Effector CD8-positive, alpha-beta T cell (primary cell): ENCODE results near the gene CHGA.

Experiments used
- DNase-seq: peaks from one replicate; lab custom pipeline; 2025; lab: John Stamatoyannopoulos, UW

The CHGA gene

DNA sequence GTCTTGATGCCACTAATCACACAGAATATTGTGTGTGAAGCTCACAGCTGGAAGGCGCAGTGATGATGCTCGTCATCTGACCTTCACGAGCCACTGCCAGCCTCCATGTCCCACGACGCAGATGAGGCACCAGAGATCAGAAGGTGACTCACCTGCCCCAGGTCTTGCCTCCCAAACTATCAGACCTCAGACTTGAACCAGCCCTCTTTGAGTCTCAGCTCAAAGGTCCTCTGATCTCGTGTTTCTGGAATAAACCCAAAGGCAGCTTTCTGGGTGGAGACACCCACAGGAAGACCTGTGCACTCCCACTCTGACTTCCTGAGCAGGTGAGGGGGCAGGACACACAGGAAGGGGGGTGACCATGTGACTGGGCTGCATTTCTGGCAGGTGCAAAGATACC is 19.6 kb upstream of the CHGA start:
- no peak for DNase-seq

DNA sequence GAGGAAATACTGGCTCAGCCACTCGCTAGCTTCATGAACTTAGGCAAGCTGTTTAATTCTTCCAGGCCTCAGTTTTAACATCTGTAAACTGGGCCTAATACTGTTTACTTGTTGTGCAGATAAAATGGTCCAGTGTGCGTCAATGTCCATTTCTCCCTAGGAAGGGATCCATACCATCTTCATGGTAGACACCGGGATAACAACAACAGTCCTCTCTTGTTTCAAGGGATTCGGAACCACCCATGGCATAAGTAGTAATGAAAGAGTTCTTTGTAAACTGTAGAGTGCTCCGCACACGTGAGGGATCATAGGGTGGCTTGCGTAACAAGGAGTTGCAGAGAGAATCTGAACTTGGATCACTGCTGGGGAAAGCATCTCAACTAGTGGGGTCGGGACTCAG is 17.3 kb upstream of the CHGA start:
- no peak for DNase-seq

DNA sequence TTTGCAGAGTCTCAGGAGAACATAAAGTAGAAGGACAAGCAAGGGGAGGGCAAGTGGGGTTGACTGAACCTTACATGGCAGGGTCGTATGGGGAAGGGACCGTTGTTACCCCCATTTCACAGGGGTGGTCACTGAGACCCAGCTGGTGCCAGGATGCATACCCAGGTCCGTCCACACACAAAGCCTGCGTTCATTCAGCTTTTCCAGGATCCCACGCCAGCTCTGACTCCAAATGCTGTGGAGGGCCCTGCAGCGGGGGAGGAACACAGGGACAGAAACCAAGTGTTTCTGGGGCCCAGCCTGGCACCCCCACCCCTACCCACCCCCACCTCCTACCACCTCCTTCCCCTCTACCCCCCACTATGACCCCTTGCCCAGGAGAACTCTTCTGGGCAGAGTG is 16.5 kb upstream of the CHGA start:
- DNase-seq, result no peak

DNA sequence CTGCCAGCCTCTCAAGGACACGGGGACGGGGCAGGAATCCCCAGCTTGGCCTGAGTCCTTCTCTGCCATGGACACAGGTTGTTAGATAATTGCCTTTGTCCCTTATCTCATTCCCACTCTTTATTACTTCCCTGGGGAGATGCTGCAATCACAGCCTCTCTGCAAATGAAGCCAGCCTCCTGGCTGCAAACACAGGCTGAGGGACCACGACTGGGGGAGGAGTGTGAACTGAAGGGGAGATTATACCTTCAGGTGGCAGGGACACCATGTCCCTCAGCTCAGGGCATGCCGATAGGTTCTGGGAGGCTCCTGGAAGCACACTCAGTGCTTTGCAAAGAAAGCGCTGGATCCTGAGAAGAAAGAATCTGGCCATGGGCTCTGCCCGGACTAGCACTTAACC is 16.1 kb upstream of the CHGA start:
- DNase-seq, result no peak

DNA sequence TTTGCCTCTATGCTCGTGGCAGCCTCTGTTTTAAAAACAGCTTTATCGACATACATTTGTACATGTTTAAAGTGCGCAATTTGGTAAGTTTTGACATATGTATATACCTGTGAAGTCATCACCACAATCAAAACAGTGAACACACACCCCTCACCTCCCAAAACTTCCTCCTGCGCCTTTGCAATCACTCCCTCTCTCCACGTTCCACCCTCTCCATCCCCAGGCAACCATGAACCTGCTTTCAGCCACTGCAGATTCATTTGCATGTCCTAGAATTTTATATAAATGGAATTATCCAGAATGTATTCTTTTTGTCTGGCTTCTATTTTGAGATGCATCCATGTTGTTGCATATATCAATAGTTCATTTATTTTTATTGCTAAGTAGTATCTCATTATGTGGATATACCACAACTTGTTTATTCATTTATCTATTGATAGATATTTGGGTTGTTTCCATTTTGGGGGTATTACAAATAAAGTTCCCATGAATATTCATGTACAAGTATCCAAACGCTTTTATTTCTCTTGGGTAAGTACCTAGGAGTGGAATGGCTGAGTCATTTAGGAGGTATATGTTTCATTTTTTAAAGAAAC is 15.5 kb upstream of the CHGA start:
- DNase-seq, result no peak

DNA sequence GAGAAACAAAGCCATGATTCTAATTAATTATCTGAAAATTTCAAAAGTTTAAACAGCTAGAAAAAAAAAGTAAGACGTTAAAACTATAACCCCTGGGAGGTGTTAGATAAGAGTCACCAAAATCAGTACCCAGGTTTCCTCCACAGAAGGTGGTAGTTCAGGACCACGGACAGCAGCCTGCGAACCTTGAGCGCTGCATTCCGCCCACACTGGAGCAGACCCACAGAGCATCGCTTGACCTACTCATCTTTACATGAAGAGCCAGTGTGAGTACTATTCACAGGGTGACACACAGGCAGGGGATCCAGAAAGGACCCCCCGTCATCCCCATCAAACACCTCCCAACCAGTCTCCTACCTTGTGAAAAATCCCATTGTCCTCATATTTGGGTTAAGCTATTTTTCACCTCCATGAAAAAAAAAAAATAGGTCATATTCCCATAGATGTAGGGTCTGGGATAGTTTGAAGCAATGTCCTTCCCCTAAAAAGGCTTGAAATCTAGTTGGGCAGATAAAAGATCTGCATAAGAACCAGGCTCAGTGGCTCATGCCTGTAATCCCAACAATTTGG is 8.8 kb upstream of the CHGA start:
- no peak for DNase-seq

DNA sequence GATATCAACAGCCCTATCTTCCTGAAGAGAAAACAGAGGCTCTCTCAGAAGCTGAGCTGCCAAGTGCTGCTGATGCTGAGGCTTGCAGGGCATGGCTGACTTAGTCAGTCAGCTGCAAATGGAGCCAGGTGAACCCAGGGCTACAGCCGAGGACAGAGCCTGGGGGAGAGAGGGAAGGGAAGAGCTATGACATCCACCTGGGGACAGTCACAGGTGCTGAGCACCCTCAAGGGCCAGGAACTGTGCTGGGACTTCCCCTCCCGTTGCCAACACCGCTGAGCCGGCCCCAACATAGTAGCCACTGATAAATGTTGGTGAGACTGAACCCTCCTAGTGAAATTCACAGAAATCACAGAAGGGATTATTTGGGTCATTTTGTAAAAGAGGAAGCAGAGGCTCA is 6.7 kb upstream of the CHGA start:
- no peak for DNase-seq

DNA sequence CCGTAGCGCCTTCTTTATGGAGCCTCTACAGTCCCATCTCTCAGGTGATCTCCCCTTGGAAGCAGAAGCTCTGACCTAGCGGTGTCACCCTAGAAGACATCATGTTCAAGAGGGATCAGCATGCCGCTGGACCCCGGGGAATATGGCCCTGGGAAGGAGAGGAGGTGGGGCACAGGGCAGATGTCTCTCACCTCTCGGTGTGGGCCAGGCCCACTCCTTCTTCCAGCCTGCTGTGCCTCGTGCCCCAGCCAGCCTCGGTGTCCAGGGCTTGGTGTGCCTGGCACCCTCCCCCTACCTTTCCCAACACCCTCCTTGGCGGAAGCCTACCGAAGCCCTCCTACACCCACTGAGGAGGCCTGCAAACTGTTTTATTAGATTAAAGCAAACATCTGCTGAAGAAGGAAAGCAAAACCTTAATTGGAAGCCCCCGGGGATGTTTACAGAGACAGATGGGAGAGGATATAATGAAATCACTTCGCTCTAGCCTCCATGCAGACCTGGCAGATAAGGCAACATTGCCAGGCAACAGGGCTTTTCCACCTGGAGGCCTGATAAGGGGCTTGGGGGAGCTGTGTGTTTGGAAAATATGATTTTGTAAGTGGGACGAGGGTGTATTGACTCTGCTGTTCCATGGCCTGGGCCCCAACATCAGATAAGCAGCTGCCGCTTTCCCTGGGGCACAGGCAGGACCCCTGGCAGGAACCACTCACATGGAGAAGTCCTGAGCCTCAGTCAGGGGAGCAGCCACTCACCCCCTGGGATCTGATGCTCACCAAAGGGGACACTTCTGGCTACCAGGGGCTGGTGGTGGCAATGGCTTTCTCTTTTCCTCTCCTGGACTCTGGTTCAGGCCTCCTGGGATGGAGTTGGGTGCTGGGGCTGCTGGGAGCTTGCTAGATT is 5.7 kb upstream of the CHGA start:
- DNase-seq, result no peak

DNA sequence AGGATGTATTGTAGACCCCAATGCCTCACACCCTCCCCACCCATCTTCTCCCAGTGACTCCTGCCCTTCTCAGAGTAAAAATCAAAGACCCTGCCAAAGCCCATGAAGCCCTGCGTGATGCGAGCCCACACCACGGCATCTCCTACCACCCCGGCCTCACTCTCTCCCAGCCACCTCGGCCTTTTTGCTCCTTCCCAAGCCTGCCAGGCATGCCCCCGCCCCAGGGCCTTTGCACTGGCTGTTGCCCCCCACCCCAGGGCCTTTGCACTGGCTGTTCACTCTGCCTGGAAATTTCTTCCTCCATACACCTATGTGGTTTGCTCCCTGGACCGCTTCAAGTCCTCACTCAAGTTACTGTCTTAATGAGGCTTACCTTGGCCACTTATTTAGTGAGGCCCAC is 5.0 kb upstream of the CHGA start:
- no peak for DNase-seq

DNA sequence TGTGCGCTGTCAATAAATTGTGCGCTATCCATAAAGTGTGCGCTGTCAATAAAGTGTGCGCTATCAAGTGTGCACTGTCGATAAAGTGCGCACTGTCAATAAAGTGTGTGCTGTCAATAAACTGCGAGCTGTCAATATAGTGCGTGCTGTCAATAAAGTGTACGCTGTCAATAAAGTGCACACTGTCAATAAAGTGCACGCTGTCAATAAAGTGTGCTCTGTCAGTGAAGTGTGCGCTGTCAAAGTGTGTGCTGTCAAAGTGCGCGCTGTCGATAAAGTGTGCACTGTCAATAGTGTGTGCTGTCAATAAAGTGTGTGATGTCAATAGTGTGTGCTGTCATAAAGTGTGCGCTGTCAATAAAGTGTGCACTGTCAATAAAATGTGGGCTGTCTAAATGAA is 2.9 kb upstream of the CHGA start:
- no peak for DNase-seq

DNA sequence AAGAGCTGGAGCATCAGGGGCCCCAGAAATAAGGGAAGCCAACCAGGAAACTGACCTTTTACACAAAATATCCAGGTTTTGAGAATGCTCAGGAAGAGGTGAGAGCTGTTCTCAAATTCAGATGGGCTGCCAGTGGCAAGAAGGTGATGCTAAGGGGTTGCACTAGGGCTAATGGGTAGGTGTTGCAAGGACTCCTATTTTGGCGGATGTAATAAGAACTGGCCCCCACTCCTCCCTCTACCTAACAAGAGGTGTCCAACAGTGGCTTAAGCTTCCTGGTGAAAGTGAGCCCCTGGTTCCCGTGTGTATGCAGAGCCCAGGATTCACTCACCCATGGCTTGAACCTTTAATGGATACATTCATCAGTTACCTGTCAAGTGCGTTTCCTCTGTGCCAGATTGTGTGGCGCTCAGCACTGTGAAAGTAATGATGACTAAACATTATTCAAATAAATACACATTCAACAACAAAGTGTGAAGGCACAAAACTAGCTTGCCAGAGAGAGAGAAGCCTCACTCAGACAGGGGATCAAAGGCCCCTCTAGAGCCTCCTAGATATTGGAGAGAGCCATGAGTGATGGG is 705 bp upstream of the CHGA start:
- DNase-seq, result no peak

DNA sequence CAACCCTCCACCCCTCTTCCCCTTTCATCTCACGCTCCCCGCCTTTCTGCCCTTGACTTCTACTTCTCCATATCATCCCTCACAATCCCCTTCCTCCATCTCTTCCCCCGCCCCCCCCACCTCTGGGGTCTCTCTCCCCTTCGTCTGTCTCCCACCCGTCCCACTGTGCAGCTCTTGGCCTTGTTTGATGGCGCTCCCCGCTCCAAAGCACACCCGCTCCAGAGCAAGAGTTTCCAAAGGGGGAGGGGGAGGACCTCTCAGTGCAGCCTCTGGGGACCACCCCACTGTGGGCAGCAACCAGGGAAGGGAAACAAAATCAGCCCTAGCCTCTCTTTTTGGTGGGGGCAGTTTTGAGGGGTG is 774 bp downstream of the CHGA start:
- DNase-seq, result no peak

DNA sequence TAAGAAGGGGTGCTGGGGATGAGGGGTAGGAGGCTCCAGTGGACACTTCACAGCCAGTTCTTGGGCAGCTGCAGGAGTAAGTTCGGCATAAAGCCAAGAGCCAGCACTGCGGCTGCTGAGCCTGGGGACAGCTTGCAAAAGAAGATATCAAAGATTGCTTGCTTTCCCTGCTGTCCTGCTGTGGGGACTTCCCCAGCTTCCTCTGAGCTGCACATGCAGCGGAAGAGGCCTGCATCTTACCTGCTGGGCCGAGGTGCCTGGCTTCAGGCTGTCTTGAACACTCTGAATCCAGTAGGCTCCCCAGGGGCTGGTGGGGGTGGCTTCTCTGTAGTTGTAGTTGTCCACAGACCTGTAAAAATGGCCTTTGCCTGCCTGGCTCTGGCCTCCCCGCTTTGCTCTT is 1.3 kb downstream of the CHGA start:
- DNase-seq, result no peak

DNA sequence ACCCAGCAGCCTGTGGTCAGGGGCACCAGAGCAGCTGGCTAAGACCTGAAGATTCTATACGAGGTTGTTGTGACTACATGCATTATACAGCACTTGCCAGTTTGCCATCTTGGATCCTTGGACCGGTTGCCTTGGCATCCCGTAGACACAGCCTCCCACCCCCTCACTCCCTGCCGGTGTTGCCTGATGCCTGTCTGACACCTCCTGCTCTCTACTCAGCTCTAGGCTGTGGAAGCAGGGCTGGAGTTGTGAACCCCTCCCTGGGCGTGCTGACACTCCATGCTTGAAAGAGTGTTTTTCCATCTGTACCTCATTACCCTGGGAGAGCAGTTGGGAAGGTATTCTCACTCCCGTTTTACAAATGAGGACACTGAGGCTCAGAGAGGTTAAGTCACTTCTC is 2.5 kb downstream of the CHGA start:
- DNase-seq, result no peak

DNA sequence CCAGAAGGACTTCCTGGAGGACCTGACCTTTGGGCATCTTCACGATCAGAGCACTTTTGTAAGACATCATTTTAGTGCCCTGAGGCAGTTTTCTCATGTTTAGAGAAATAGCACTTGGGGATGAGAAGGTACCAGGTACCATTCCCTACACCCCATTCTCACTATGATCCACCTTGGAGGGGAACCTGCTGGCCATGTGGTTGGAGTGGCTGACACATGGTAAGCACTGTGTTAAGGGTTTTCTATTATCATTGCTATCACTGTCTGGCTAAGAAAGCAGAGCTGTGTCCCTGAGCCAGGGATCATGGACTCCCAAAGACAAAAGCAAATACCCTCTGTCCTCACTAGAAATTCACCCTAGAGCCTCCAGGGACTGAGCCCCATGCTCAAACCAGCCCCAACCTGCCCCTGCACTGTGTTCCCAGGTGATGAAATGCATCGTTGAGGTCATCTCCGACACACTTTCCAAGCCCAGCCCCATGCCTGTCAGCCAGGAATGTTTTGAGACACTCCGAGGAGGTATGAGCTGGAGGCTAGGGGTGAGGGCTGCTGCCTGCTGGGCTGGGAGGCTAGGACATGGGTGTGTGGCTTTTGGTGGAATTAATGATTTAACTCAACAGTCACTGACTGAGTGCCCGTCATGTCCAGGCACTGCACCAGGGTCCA is 3.4 kb downstream of the CHGA start:
- no peak for DNase-seq

DNA sequence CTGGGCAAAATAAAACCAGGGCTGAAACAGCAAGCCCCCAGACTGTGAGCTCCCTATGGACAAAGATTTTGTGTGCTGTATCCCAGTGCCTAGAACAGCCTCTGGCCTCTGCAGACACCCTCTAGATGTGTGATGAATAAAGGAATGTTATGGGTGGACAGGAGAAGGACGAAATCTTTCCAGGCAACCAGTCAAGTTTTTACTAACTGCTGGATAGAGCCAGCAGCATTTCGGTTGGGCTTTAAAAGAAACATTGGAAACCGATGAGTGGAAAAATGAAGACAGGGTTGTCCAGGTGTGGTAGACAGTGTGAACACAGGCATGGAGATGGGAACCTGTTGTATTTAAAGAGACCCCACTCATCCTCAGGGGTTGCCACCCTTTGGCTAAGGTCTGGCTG is 4.0 kb downstream of the CHGA start:
- DNase-seq, result no peak

DNA sequence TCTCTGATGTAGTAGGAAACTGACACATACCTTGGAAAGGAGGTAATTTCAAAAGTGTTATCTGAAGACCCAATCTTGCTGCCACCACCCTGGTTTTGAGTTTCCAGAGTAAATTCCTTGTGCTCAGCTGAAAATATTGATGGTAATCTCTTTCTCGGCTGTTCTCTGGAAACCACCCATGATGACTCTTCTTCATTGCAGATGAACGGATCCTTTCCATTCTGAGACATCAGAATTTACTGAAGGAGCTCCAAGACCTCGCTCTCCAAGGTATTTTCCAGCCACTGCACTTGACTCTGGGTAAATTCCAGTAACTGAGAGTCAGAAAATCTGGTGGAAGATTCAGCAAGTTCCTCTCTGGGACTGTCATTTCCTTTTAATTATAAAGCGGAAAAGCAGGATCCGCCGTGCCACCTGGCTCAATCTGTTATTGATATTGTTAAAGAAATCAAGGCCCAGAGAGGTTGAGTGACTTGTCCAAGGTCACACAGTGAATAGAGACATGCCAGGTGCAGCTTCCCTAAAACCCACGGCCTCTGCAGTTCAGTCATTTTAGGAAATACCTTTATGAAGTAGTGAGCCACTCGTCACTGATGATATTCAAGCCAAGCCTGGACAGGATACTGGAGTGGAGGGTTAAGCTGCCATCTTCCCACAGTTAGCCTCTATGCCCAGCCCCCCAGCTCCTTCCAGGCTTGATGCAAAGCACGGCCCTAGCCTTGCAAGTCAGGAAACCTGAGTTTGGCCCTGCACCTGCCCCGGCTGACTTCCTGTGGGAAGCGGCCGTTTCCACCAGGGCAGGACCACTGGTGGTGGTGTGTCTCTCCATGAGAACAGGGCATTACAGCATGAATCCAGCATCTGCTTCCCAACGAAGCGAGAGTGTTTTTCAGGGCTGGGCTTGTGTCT is 4.7 kb downstream of the CHGA start:
- DNase-seq, result no peak

DNA sequence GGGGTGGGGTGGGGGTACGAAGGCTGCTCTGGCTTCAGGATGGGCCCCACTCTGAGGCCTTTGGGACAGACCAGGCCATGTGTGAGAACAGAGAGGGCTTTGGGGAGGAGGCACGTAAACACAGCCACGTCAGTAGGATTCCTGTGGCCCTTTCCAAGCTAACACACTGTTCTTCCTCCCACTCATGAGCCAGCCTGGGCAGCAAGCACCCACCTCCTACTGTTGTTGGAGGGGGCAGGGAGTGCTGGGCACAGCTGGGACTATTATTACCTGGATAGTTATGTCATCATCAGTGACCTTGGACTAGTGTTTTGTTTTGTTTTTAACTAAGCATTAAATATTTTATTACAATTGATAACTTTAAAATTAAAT is 5.3 kb downstream of the CHGA start:
- DNase-seq, result no peak

DNA sequence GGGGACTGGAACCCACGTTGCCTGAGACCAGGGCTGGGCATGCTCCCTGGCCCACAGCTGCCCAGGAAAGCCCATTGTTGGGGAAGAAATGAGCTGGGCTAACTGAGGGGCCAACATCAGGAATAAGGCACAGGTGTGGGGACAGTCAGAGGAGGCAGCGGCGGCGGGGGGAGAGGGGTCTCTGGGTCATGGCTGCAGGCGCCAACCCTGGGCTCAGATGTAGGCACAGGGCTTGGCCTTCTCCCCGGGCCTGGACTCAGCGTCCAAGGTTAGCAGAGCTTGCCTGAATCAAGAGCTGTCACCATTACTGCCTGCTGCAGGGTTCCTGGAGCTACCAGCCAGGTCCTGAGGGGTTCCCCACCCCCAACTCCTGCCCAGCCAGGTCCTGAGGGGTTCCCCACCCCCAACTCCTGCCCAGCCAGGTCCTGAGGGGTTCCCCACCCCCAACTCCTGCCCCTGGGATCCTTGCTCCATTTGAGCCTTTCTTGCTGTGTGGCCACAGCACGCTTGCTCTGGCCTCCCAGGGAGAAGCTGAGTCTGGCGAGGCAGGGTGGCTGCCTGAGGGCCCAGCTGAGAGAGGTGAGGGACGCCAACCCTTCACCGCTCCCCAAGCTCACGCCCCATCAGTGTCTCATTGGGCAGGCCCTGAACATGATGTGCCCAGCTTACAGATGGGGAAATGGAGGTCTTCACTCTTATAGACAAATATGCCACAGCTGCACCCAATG is 6.2 kb downstream of the CHGA start:
- DNase-seq, result no peak

DNA sequence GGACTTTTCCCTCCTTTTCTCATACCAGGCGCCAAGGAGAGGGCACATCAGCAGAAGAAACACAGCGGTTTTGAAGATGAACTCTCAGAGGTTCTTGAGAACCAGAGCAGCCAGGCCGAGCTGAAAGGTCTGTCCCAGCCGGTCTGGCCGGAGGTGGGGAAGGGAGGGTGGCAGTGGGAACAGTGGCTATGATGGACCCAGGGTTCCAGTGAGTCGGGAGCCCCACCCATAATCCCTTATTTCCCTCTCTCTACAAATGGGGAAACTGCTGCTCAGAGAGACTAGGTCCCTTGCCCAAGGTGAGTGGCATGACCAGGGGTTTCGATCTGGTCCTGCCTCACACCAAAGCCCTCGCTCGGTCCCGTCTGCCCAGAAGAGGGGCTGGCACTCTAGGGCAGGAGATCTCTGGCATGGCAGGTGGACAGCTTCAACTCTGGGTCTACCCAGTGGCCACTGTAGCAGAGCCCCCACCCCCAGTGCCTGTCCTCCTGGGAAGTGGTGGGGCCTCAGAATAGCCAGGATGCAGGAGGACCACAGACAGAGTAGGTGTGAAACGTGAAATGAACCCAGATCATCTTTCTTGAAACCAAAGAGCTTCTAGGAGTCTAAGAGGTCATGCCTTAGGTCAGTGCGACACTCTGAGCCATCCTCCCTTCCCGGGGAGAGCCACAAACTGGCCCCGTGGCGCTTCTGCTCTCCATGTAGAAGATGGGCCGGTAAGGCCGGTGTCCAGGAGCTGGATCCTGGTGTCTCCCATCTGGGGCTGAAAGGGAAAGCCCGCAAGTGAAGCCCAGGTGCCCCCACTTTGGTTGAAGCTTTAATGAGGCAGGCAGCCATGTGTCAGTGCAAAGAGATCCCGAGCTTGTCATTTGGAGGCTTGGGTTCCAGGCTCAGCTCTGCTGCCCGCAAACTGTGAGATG is 7.0 kb downstream of the CHGA start:
- no peak for DNase-seq
